Uterus (tissue), 2 donors: ENCODE results near the gene SLC25A53.

Experiments
- CTCF ChIP-seq, 4 experiments: fragments of 200-600 bp in 2 of 4; fragments of 450-650 bp in 2 of 4; sonication (generic) in 2 of 4; IDR thresholded peaks; one replicate each; pipeline ENCODE4 v1.5.1; 2016 to 2019; ENCODE audit warnings: antibody characterized with exemption in 4 of 4, mild to moderate bottlenecking in 2 of 4, moderate library complexity in 1 of 4
- POLR2A ChIP-seq, 2 donors: fragments of 450-650 bp; IDR thresholded peaks; one replicate each; pipeline ENCODE4 v1.6.1; 2016; ENCODE audit warnings: antibody characterized with exemption in 2 of 2, mild to moderate bottlenecking in 1 of 2, moderate library complexity in 1 of 2

- TF ChIP-seq CTCF (IDR thresholded peaks at IDR 0.05) (no peak), POLR2A (IDR thresholded peaks at IDR 0.05) (no peak)
These were observed 71.3 kb downstream of the SLC25A53 start for GRCh38 chrX:104085477-104085876.
